HG02759 (cell line): ENCODE data around the gene NLGN4Y.
"Not testable (repeated sequence)": the region's sequence is repeated elsewhere in the genome, so short reads cannot be mapped to it uniquely, and the experiment has no call there.

ENCODE experiments used
- ATAC-seq: cut with Tn5 transposase; IDR thresholded peaks from one replicate; pipeline ENCODE4 v1.9.1; 2021; ENCODE audit warnings: mild to moderate bottlenecking, moderate library complexity; ENCODE audit not compliant: unreplicated experiment

Gene NLGN4Y

DNA sequence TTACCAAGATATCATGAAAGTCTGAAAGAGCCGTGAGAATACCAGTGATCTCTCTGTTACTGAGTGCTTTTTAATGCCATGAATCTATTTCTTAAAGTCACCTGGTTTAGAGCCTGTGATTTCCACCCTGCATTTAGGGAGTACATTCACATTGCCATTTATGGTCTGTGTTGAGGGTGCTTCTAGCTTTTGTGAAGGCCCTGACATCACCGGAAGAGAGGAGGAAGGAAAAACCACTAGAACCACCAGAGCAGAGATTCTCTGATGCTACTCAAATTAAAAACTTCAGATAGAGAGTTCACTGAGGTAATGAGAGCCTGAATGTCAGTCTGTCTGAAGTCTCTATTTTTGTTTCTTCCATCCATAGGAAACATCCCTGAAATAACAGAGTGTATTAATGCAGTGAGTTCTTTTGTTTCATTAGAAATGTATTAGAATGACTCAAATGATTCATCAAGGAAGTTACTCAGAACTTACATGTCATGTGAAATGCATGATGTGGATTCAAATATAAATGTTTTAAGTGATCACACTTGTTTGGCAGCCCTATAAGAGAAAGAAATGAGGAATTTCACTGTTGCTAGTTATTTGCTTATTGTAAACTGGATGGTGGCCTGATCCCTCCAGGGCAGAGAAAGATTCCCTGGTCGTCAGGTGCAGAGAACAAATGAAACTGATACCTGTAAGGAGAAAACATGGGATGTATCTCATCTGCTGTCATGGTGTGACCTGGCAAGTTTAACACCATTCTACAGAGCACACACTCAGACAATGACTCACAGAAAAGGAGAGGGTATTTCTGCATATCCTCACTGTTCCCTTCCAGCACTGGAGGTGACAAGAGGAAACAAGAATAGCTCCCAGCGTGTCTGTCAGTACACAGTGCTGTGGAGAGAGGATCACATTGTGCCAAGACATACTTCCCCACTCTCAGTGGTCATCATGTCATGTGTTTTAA is 310.1 kb downstream of the NLGN4Y start:
- peak; percentile 88 for ATAC-seq

- ATAC-seq, result no peak
Measured at GRCh38 chrY:14837466-14837865, 313.1 kb downstream of the NLGN4Y start.

DNA sequence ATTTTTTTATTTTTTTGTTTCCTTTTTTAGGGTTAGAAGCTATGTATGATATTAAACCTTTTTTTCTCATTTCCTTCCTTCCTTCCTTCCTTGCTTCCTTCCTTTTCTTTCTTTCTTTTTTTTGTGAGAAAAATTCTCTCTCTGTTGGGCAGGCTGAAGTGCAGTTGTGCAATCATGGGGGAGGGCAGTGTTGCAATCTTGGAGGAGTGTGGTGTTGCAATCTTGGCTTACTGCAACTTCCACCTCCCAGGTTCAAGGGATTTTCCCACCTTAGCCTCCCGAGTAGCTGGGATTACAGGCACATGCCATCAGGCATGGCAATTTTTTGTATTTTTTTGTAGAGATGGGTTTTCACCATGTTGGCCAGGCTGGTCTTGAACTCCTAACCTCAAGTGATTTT is 326.4 kb downstream of the NLGN4Y start:
- no peak for ATAC-seq

- ATAC-seq, result no peak
Measured at GRCh38 chrY:14860448-14860847, 336.1 kb downstream of the NLGN4Y start.

DNA sequence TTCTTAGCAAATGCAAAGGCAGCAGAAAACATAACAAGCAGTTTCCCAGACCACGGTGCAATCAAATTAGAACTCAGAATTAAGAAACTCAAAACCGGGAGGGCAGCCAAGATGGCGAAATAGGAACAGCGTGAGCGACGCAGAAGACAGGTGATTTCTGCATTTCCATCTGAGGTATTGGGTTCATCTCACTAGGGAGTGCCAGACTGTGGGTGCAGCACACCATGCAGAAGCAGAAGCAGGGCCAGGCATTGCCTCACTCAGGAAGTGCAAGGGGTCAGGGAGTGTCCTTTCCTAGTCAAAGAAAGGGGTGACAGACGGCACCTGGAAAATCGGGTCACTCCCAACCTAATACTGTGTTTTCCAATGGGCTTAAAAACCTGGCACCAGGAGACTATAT is 336.7 kb downstream of the NLGN4Y start:
- not testable (repeated sequence) for ATAC-seq

GRCh38 chrY:14871971-14872370 is 347.6 kb downstream of the NLGN4Y start:
- ATAC-seq, result no peak
